ENCODE measurements around the gene HPS4.

The HPS4 gene

DNA sequence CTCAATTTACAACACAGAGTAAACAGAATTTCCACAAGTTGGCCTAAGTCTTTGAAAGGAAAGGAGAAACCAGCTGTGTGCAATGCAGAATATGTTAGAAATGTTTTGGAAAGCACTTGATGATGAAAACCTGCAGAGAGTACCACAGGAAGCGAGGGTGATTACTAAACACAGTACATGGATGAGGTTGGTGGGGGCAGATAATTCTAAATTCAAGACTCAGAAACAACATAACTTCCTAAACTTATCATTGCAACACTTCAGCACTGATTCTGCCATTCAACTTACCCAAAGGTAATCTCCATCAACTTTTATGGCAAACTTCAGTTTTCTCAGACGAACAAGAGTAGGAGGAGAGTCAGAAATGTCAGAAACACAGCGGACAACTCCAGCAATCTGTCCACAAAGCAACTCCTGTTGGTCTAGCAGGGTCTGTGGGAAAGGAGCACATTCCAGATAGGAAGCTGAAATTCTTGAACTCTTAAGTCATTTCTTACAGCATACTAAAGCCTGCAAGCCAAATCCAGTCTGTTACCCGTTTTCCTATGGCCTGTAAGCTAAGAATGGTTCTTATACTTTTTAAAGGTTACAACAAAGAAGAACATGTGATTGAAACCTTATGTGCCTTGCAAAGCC lies 6.8 kb downstream of the HPS4 start:
- TF ChIP-seq, protein P1, sequence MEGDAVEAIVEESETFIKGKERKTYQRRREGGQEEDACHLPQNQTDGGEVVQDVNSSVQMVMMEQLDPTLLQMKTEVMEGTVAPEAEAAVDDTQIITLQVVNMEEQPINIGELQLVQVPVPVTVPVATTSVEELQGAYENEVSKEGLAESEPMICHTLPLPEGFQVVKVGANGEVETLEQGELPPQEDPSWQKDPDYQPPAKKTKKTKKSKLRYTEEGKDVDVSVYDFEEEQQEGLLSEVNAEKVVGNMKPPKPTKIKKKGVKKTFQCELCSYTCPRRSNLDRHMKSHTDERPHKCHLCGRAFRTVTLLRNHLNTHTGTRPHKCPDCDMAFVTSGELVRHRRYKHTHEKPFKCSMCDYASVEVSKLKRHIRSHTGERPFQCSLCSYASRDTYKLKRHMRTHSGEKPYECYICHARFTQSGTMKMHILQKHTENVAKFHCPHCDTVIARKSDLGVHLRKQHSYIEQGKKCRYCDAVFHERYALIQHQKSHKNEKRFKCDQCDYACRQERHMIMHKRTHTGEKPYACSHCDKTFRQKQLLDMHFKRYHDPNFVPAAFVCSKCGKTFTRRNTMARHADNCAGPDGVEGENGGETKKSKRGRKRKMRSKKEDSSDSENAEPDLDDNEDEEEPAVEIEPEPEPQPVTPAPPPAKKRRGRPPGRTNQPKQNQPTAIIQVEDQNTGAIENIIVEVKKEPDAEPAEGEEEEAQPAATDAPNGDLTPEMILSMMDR (conservative IDR thresholded peaks at IDR 0.05; ENCODE audit: control insufficient read depth, insufficient read depth, low read depth, low read length) = no peak
- no peak for DNase-seq (ENCODE audit: low read depth)
- H3K4me3 ChIP-seq (ENCODE audit: control insufficient read depth, low read depth, low read length) = no peak overlapping the region

DNA sequence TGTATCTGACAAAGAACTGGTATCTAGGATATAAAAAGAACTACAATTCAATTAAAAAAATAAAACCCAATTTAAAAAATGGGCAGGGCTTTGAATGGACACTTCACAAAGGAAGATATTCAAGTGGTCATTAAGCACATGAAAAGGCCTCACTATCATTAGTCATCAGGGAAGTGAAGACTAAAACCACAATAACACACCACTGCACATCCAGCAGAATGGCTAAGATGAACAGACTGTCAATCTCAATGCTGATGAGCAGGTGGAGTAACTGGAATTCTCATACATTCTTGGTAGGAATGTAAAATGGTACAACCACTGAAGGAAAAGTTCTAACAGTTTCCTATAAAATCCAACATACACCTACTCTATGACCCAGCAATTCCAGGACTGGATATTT lies 8.9 kb downstream of the HPS4 start:
- peak; percentile 39 for DNase-seq (ENCODE audit: low read depth)
- H3K4me3 ChIP-seq (ENCODE audit: control insufficient read depth, low read depth, low read length) = no peak overlapping the region
- TF ChIP-seq, protein P1 (conservative IDR thresholded peaks at IDR 0.05; ENCODE audit: control insufficient read depth, insufficient read depth, low read depth, low read length) = no peak

DNA sequence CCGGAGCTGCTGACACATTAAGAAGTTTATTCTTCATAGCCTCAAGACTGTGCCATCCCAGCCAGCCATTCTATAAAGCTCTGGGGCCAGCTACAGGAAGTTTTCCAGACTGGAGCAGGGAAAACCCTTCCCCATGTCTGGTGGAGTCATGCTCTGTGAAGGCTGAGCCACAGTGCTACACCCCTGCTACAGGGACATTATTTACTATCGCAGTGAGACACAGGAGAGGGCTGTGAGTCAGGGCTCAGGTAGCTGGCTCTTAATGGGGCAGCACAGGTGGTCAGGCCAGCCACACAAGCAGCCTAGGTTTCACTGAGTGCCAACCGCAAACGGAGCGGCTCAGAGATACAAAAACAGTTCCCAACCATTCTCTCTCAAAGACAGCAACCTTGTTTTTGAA lies 12.1 kb downstream of the HPS4 start:
- H3K4me3 ChIP-seq (ENCODE audit: control insufficient read depth, low read depth, low read length) = no peak overlapping the region
- TF ChIP-seq, protein P1 (conservative IDR thresholded peaks at IDR 0.05; ENCODE audit: control insufficient read depth, insufficient read depth, low read depth, low read length) = no peak
- no peak for DNase-seq (ENCODE audit: low read depth)

DNA sequence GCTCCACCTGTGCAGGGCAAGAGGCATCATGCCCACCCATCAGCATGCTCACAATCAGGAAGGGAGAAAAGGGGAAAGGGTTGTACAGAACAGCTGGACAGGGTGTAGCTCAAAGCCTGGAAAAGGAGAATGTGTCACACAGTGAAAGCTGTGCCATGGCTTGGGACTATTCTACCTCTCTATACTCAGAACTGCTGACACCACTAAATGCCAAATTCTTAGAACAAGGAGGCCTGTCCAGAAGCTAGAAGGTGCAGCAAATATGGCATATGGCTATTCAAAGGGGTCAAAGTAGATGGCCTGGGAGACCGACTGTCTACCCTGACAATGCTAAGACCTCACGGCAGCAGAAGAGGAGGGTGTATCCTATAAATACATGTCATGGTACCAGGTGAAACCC lies 12.8 kb downstream of the HPS4 start:
- TF ChIP-seq, protein P1 (conservative IDR thresholded peaks at IDR 0.05; ENCODE audit: control insufficient read depth, insufficient read depth, low read depth, low read length) = no peak
- no peak overlapping the region for H3K4me3 ChIP-seq (ENCODE audit: control insufficient read depth, low read depth, low read length)
- no peak for DNase-seq (ENCODE audit: low read depth)

DNA sequence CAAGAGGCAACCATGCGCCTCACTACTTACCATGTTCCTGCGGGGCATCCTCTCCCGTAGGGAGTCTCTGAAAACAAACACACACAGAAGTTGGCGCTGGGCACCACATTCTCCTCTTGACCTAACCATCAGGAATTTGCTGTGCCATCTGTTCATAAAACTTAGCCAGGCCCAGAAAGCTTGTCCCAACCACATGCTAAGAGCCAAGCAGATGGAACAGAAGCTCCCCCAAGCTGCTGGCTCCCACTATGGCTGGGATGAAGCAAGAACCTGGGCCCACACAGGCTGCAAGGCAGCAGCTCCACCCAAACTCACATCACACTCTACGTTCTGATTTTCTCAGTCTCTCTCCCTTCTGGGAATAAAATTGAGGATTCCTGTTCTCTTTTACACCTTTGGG lies 17.4 kb downstream of the HPS4 start:
- no peak for DNase-seq (ENCODE audit: low read depth)
- TF ChIP-seq, protein P1 (conservative IDR thresholded peaks at IDR 0.05; ENCODE audit: control insufficient read depth, insufficient read depth, low read depth, low read length) = no peak
- no peak overlapping the region for H3K4me3 ChIP-seq (ENCODE audit: control insufficient read depth, low read depth, low read length)

DNA sequence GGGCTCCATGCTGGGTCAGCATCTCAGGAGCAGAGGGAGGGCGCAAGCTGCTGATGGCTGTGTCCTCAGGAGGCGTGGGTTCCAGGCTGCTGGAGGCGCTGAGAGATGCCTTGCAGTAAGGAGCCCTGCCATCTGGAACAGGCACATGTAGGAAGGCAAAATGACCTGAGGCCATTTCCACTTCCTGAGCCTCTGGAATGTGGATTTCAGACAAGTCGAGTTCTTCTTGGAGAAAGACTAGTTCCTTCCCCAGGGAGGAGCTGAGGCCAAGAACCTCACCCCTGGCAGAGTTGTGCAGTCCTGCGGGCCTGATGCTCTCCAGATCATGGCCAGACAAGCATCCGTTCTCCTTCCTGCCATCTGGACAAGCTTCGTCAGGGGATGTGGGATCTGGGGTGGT lies 19.3 kb downstream of the HPS4 start:
- DNase-seq (ENCODE audit: low read depth) = peak; percentile 30
- H3K4me3 ChIP-seq (ENCODE audit: control insufficient read depth, low read depth, low read length) = no peak overlapping the region
- TF ChIP-seq, protein P1 (conservative IDR thresholded peaks at IDR 0.05; ENCODE audit: control insufficient read depth, insufficient read depth, low read depth, low read length) = no peak

DNA sequence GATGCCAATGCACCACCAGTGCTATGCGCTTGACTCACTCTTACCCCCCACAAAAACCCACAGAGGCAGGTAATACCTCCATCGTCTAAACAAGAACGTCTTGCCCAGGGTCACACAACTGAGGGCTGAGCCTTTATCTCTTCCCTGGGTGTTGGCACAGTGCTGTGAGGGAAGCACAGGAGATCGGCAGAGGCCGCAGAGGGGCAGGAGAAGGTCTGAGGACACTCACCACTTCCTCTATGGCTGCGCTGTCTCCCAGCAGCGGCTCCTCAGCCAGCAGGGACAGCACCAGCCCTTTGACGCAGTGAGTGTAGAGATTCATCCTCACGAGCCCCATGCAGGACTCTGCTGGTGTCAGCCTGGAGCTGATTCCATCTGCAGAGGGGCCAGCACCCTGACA lies 19.9 kb downstream of the HPS4 start:
- TF ChIP-seq, protein P1 (conservative IDR thresholded peaks at IDR 0.05; ENCODE audit: control insufficient read depth, insufficient read depth, low read depth, low read length) = no peak
- no peak overlapping the region for H3K4me3 ChIP-seq (ENCODE audit: control insufficient read depth, low read depth, low read length)
- DNase-seq (ENCODE audit: low read depth) = no peak
